Stimulated activated CD4-positive, alpha-beta T cell treated with anti-CD3 and anti-CD28 coated beads, Interleukin-2, amount 100 ng/mL, for 24 hours (primary cell): ENCODE data around the gene ZNF808.
"Not testable (repeated sequence)": the region's sequence is repeated elsewhere in the genome, so short reads cannot be mapped to it uniquely, and the experiment has no call there.

Experiments
- DNase-seq, 2 donors: peaks; one replicate each; pipeline ENCODE4 v3.0.0-alpha.2; 2020

ZNF808 gene

GRCh38 chr19:52527134-52527955, at the start of gene ZNF808:
Gene ZNF808 (plus strand): TSS chr19:52527668. CDS start chr19:52543285, 15,617 bp downstream.
- peak; percentile 96 to 98 for DNase-seq

- not testable (repeated sequence) for DNase-seq
These were observed 43.2 kb upstream of the ZNF808 start for GRCh38 chr19:52484111-52484743.

- not testable (repeated sequence) for DNase-seq
These were observed 42.4 kb upstream of the ZNF808 start for GRCh38 chr19:52485064-52485463.

GRCh38 chr19:52485561-52486240, 41.8 kb upstream of the ZNF808 start:
- not testable (repeated sequence) for DNase-seq

GRCh38 chr19:52492201-52492993, 35.1 kb upstream of the ZNF808 start:
- peak in 1 of 2 donors; percentile 1 for DNase-seq

- peak in 1 of 2 donors; percentile 1 for DNase-seq
These were observed 34.4 kb upstream of the ZNF808 start for GRCh38 chr19:52492994-52493470.

GRCh38 chr19:52494518-52494917, 33.0 kb upstream of the ZNF808 start:
- no peak for DNase-seq

GRCh38 chr19:52498571-52498970, 28.9 kb upstream of the ZNF808 start:
- no peak for DNase-seq

- DNase-seq = not testable (repeated sequence)
These were observed 27.0 kb upstream of the ZNF808 start for GRCh38 chr19:52500474-52500873.

- not testable (repeated sequence) for DNase-seq
These were observed 26.5 kb upstream of the ZNF808 start for GRCh38 chr19:52500991-52501390.

GRCh38 chr19:52507266-52507665, 20.2 kb upstream of the ZNF808 start:
- no peak for DNase-seq

- DNase-seq = no peak
These were observed 11.3 kb upstream of the ZNF808 start for GRCh38 chr19:52516191-52516590.

- DNase-seq = no peak
These were observed 8.8 kb upstream of the ZNF808 start for GRCh38 chr19:52518646-52519045.

GRCh38 chr19:52519175-52519574, 8.3 kb upstream of the ZNF808 start:
- DNase-seq = not testable (repeated sequence)

GRCh38 chr19:52520013-52520412, 7.5 kb upstream of the ZNF808 start:
- no peak for DNase-seq

- no peak for DNase-seq
These were observed 4.9 kb upstream of the ZNF808 start for GRCh38 chr19:52522551-52522950.

- DNase-seq = no peak
These were observed 3.4 kb upstream of the ZNF808 start for GRCh38 chr19:52524086-52524485.

GRCh38 chr19:52527956-52528351, 486 bp downstream of the ZNF808 start:
- DNase-seq = no peak

- DNase-seq = no peak
These were observed 5.0 kb downstream of the ZNF808 start for GRCh38 chr19:52532480-52532879.

GRCh38 chr19:52533901-52534300, 6.4 kb downstream of the ZNF808 start:
- no peak for DNase-seq

- peak in 1 of 2 donors; percentile 13 for DNase-seq
These were observed 7.9 kb downstream of the ZNF808 start for GRCh38 chr19:52535385-52535770.

- DNase-seq = peak; percentile 93 to 95
These were observed 8.4 kb downstream of the ZNF808 start for GRCh38 chr19:52535771-52536447.
